Activated CD8-positive, alpha-beta T cell treated with anti-CD3 and anti-CD28 coated beads for 36 hours (primary cell): ENCODE results near the gene GALNT7. TPM values are rescaled to one million over a fixed set of nuclear protein-coding genes. Genes with fewer than 3 reads are reported as not detected.

Experiments used
- ATAC-seq: fragments of 200-7000 bp; cut with Tn5 transposase; one replicate; pipeline ENCODE4 v1.10.0; 2021; ENCODE audit warnings: mild to moderate bottlenecking, moderate library complexity
- CTCF ChIA-PET: fragments of 350-600 bp; sonication (Branson Sonifier 250); formaldehyde crosslinking; loops from one replicate; lab custom pipeline; 2021; ENCODE audit warnings: antibody characterized with exemption; lab: Charles Lee
- POLR2A ChIA-PET: fragments of 350-600 bp; sonication (Branson Sonifier 250); formaldehyde crosslinking; loops from one replicate; lab custom pipeline; 2021; ENCODE audit warnings: antibody characterized with exemption; lab: Charles Lee
- DNase-seq: peaks from one replicate; pipeline ENCODE4 v3.0.0-alpha.2; 2020
- H3K27ac Mint-ChIP-seq: one replicate; pipeline ENCODE4 v1.8.0; 2021; ENCODE audit warnings: mild to moderate bottlenecking, mixed read lengths
- H3K27me3 Mint-ChIP-seq: one replicate; pipeline ENCODE4 v1.8.0; 2021; ENCODE audit warnings: mixed read lengths
- H3K36me3 Mint-ChIP-seq: one replicate; pipeline ENCODE4 v1.8.0; 2021; ENCODE audit warnings: low read depth, mixed read lengths
- H3K4me1 Mint-ChIP-seq: one replicate; pipeline ENCODE4 v1.8.0; 2021; ENCODE audit warnings: low read depth, mixed read lengths
- H3K4me3 Mint-ChIP-seq: one replicate; pipeline ENCODE4 v1.8.0; 2021; ENCODE audit warnings: mild to moderate bottlenecking, moderate library complexity, mixed read lengths
- H3K9me3 Mint-ChIP-seq: one replicate; pipeline ENCODE4 v1.8.0; 2021; ENCODE audit warnings: mixed read lengths
- intact Hi-C: fragments of 100-400 bp; cut with micrococcal nuclease; formaldehyde crosslinking; loops from one replicate; pipeline ENCODE4 v1.10.0; 2022
- total RNA-seq, 2 experiments: library from RNA; stranded (reverse); gene quantifications; one replicate each; pipeline ENCODE4 v1.2.3, GENCODE V29; 2021
- TF ChIP-seq, protein P1 (sequence below): fragments of 200-600 bp; IDR thresholded peaks from one replicate; pipeline ENCODE4 v1.8.0; 2022; ENCODE audit warnings: antibody characterized with exemption, mild to moderate bottlenecking

The GALNT7 gene
- total RNA-seq, 2 experiments from 2014 or later = 10.2 to 10.4 TPM

DNA sequence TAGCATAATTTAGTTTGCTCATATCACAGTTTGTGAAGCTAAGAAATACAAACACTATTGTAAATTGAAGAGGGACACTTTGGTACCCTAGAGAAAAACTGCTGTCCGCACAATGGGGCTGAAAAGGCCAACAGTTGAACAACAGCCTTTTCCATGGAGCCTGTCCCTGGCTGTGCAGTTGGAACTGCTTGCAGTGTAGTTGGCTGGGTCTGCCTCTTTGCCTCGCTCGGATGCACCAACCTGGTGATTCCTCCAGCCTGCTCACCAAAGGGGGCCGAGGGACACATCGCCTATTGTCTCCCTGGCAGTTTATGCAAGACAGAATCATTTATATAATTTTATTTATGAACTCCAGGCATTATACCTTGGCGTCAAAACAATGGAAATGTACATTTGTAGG lies 16.5 kb upstream of the GALNT7 start:
- ChIA-PET POLR2A (interaction anchor here (0.7 kb wide), 1 partner anchor 100 kb away, joined by 3 read pairs; no protein-coding TSS in a partner anchor), CTCF (no interaction called here)
- no peak for ATAC-seq
- no peaks in the 10 kb centered on the region for H3K9me3 Mint-ChIP-seq
- intact Hi-C loops = no loop called here
- no peak overlapping the region for H3K27ac Mint-ChIP-seq
- no peaks in the 10 kb centered on the region for H3K4me1 Mint-ChIP-seq
- TF ChIP-seq, protein P1, sequence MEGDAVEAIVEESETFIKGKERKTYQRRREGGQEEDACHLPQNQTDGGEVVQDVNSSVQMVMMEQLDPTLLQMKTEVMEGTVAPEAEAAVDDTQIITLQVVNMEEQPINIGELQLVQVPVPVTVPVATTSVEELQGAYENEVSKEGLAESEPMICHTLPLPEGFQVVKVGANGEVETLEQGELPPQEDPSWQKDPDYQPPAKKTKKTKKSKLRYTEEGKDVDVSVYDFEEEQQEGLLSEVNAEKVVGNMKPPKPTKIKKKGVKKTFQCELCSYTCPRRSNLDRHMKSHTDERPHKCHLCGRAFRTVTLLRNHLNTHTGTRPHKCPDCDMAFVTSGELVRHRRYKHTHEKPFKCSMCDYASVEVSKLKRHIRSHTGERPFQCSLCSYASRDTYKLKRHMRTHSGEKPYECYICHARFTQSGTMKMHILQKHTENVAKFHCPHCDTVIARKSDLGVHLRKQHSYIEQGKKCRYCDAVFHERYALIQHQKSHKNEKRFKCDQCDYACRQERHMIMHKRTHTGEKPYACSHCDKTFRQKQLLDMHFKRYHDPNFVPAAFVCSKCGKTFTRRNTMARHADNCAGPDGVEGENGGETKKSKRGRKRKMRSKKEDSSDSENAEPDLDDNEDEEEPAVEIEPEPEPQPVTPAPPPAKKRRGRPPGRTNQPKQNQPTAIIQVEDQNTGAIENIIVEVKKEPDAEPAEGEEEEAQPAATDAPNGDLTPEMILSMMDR = no peak
- no peak for DNase-seq
- H3K27me3 Mint-ChIP-seq = no peaks in the 10 kb centered on the region
- no peaks in the 10 kb centered on the region for H3K36me3 Mint-ChIP-seq
- H3K4me3 Mint-ChIP-seq = no peak overlapping the region

DNA sequence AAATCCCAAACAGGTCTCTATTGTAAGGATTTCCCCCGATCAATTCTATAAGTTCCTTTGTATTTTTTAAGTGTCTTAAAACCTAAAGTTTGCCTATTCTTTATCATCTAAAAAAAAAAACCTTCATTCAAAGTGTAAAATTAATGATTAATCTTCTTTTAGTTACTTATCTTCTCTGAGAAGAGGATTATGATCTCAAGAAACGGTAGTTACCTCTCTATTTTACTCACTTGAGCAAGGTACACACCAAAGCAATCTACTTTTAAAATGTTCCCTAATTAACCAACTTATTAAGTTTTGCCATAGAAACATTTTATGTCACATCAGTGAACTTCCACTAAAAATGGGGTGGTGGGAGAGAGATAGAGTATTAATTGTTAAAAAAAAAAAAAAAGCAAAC lies 15.2 kb upstream of the GALNT7 start:
- TF ChIP-seq, protein P1 = no peak
- CTCF ChIA-PET = no interaction called here
- H3K4me1 Mint-ChIP-seq = no peaks in the 10 kb centered on the region
- POLR2A ChIA-PET = no interaction called here
- no peaks in the 10 kb centered on the region for H3K36me3 Mint-ChIP-seq
- no peaks in the 10 kb centered on the region for H3K9me3 Mint-ChIP-seq
- no peak overlapping the region for H3K4me3 Mint-ChIP-seq
- no peak for DNase-seq
- H3K27ac Mint-ChIP-seq = no peak overlapping the region
- ATAC-seq = no peak
- H3K27me3 Mint-ChIP-seq = no peaks in the 10 kb centered on the region
- intact Hi-C loops = no loop called here

DNA sequence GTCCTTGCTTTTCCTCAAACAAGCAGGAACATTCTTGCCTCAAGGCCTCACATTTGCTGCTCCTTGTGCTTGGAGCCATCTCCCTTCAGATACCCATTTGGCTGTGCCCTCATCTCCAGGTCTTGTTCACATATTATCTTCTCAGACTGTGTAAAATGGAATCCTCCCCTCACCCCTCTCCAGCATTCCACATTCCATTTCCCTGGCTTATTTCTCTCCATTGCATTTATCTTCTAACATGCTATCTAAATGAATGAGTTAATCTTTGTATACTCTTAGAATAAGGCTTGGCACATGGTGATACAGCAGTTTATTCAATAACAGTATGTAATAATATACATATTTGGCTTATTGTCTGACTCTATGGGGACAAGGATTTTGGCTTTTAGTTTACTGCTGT lies 8.8 kb upstream of the GALNT7 start:
- Mint-ChIP-seq H3K27me3 (no peaks in the 10 kb centered on the region), H3K36me3 (peaks cover 7% of the 10 kb centered on the region), H3K9me3 (no peaks in the 10 kb centered on the region), H3K4me3 (no peak overlapping the region), H3K4me1 (no peaks in the 10 kb centered on the region), H3K27ac (no peak overlapping the region)
- no peak for ATAC-seq
- intact Hi-C loops = no loop called here
- TF ChIP-seq, protein P1 = no peak
- no peak for DNase-seq
- POLR2A ChIA-PET = no interaction called here
- CTCF ChIA-PET = interaction anchor here (1.0 kb wide), 1 partner anchor 44 kb away, joined by 3 read pairs; no protein-coding TSS in a partner anchor

DNA sequence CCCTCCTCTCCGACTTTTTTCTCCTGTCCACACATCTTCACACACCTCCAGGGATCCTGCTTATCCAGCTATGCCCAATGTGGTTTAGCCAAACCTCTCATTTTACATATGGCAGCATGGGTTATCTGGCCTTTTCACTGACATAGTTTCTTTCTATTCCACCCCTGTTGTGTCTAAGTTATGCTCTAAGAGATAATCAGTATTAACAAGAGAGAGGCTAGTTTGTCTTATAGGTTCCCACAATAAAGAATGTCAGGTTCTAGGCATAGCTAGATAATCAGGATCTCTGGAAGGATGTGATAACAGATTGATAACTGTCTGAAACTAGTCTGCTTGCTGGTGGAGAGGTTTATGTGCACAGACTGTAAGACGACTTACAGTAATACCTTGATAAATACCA lies 7.7 kb upstream of the GALNT7 start:
- ChIA-PET POLR2A (no interaction called here), CTCF (interaction anchor here (0.7 to 1.0 kb wide), 2 partner anchors 43 to 97 kb away, joined by 3 read pairs; no protein-coding TSS in a partner anchor)
- intact Hi-C loops = no loop called here
- no peaks in the 10 kb centered on the region for H3K27me3 Mint-ChIP-seq
- TF ChIP-seq, protein P1 = no peak
- H3K27ac Mint-ChIP-seq = no peak overlapping the region
- ATAC-seq (no peak), DNase-seq (no peak)
- H3K4me1 Mint-ChIP-seq = peaks cover 6% of the 10 kb centered on the region
- no peak overlapping the region for H3K4me3 Mint-ChIP-seq
- H3K36me3 Mint-ChIP-seq = peaks cover 7% of the 10 kb centered on the region
- no peaks in the 10 kb centered on the region for H3K9me3 Mint-ChIP-seq

DNA sequence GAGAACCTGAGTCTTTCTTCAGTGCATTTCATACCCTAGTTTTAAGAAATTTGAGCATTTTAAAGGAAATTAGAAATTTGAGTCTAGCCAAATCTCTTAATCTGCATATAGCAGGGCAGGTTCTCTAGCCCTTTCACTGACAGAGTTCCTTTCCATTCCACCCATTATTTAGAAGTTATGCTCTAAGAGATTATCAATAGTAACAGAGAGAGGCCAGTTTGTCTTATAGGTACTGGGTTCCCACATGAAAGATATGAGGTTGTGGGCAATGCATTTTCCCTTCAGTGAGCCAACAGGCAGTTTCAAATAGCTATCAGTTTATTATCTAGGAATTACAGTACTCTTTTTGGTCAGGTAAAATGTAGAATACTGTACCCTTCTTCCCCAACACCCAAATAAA lies 7.3 kb upstream of the GALNT7 start:
- DNase-seq (no peak), ATAC-seq (no peak)
- CTCF ChIA-PET = interaction anchor here (0.7 kb wide), 1 partner anchor 97 kb away, joined by 3 read pairs; no protein-coding TSS in a partner anchor

More for the DNA sequence above, 7.3 kb upstream of the GALNT7 start:
- Mint-ChIP-seq H3K36me3 (peaks cover 7% of the 10 kb centered on the region), H3K9me3 (no peaks in the 10 kb centered on the region), H3K4me1 (peaks cover 9% of the 10 kb centered on the region), H3K27me3 (no peaks in the 10 kb centered on the region), H3K4me3 (no peak overlapping the region), H3K27ac (no peak overlapping the region)
- intact Hi-C loops = no loop called here
- TF ChIP-seq, protein P1 = no peak
- POLR2A ChIA-PET = no interaction called here
